GM23338 (cell line): ENCODE measurements around the gene MUS81. TPM values are rescaled to one million over a fixed set of nuclear protein-coding genes. Genes with fewer than 3 reads are reported as not detected.

Source experiments
- ATAC-seq: fragments of 200-7000 bp; cut with Tn5 transposase; 3 replicates; pipeline ENCODE4 v1.9.1; 2020
- DNase-seq: peaks from one replicate; pipeline ENCODE4 v3.0.0-alpha.2; 2015; ENCODE audit warnings: low spot score
- H2AFZ ChIP-seq: fragments of 200-600 bp; sonication (generic); 2 replicates; pipeline ENCODE4 v1.8.0; 2016; ENCODE audit warnings: antibody characterized with exemption, mild to moderate bottlenecking, moderate library complexity
- H3F3A ChIP-seq: fragments of 200-600 bp; sonication (generic); replicated peaks from 2 replicates; pipeline ENCODE4 v1.8.0; 2017; ENCODE audit warnings: antibody characterized with exemption, mixed run types, low read depth
- H3K27ac ChIP-seq: fragments of 200-600 bp; sonication (generic); 2 replicates; pipeline ENCODE4 v1.6.1; 2016; ENCODE audit warnings: low read depth
- H3K27me3 ChIP-seq: fragments of 200-600 bp; sonication (generic); 2 replicates; pipeline ENCODE4 v1.8.0; 2016; ENCODE audit warnings: mild to moderate bottlenecking, mixed run types, moderate library complexity; ENCODE audit not compliant: insufficient read depth
- H3K36me3 ChIP-seq: fragments of 200-600 bp; sonication (generic); 2 replicates; pipeline ENCODE4 v1.8.0; 2016; ENCODE audit warnings: mild to moderate bottlenecking; ENCODE audit not compliant: insufficient read depth
- H3K4me1 ChIP-seq: fragments of 200-600 bp; sonication (generic); 2 replicates; pipeline ENCODE4 v1.8.0; 2016; ENCODE audit warnings: mild to moderate bottlenecking, moderate library complexity; ENCODE audit not compliant: insufficient read depth
- H3K4me2 ChIP-seq: fragments of 200-600 bp; sonication (generic); 2 replicates; pipeline ENCODE4 v1.7.1; 2017; ENCODE audit warnings: mixed run types
- H3K4me3 ChIP-seq: fragments of 200-600 bp; sonication (generic); 2 replicates; pipeline ENCODE4 v1.6.1; 2016; ENCODE audit warnings: mixed run types
- H3K79me2 ChIP-seq: fragments of 200-600 bp; sonication (generic); replicated peaks from 2 replicates; pipeline ENCODE4 v1.8.0; 2017; ENCODE audit warnings: mild to moderate bottlenecking; ENCODE audit not compliant: insufficient read depth
- H3K9me2 ChIP-seq: fragments of 200-600 bp; sonication (generic); 2 replicates; pipeline ENCODE4 v1.8.0; 2017; ENCODE audit not compliant: insufficient read depth
- H4K20me1 ChIP-seq: fragments of 200-600 bp; sonication (generic); replicated peaks from 2 replicates; pipeline ENCODE4 v1.8.0; 2017; ENCODE audit warnings: mild to moderate bottlenecking; ENCODE audit not compliant: insufficient read depth
- H3K27ac Mint-ChIP-seq: 2 replicates; pipeline ENCODE4 v1.8.0; 2020; ENCODE audit warnings: inconsistent platforms, mild to moderate bottlenecking, moderate library complexity, mixed read lengths
- H3K27me3 Mint-ChIP-seq: 3 replicates; pipeline ENCODE4 v1.8.0; 2022; ENCODE audit warnings: low read depth, mild to moderate bottlenecking, moderate library complexity, mixed read lengths, inconsistent platforms; ENCODE audit not compliant: insufficient read depth, poor library complexity
- H3K36me3 Mint-ChIP-seq: 3 replicates; pipeline ENCODE4 v1.8.0; 2021; ENCODE audit warnings: low read depth, mild to moderate bottlenecking, inconsistent platforms, moderate library complexity, mixed read lengths
- H3K4me1 Mint-ChIP-seq: 3 replicates; pipeline ENCODE4 v1.8.0; 2020; ENCODE audit warnings: mild to moderate bottlenecking, inconsistent platforms, mixed read lengths
- H3K4me3 Mint-ChIP-seq: 3 replicates; pipeline ENCODE4 v1.8.0; 2021; ENCODE audit warnings: moderate library complexity, mild to moderate bottlenecking, inconsistent platforms, mixed read lengths
- H3K9me3 Mint-ChIP-seq: 3 replicates; pipeline ENCODE4 v1.8.0; 2020; ENCODE audit warnings: moderate library complexity, mild to moderate bottlenecking, inconsistent platforms, mixed read lengths
- CREB1 ChIP-seq: fragments of 250-450 bp; sonication (Bioruptor Pico); IDR thresholded peaks from 2 replicates; pipeline ENCODE4 v1.5.0; 2020; ENCODE audit warnings: low read depth, mild to moderate bottlenecking, moderate library complexity
- CTCF ChIP-seq, 2 experiments: fragments of 200-600 bp in 1 of 2; sonication (generic) in 1 of 2; conservative IDR thresholded peaks; 2 replicates each; pipeline versions ENCODE4 v1.5.1 to v1.6.1; 2016 to 2017; ENCODE audit warnings: antibody characterized with exemption in 2 of 2, low read depth in 2 of 2, mild to moderate bottlenecking in 2 of 2, moderate library complexity in 1 of 2
- EZH2phosphoT487 ChIP-seq: fragments of 200-600 bp; sonication (generic); IDR thresholded peaks from one replicate; pipeline ENCODE4 v1.8.1; 2018; ENCODE audit warnings: antibody characterized with exemption; ENCODE audit not compliant: unreplicated experiment
- NANOG ChIP-seq: IDR thresholded peaks from 2 replicates; pipeline ENCODE4 v1.6.1; 2016; ENCODE audit warnings: antibody characterized with exemption, borderline replicate concordance
- STAT1 ChIP-seq: IDR thresholded peaks from one replicate; pipeline ENCODE4 v1.6.1; 2016; ENCODE audit warnings: antibody characterized with exemption; ENCODE audit not compliant: unreplicated experiment
- ZNF114 ChIP-seq: fragments of 250-450 bp; sonication (Bioruptor Pico); IDR thresholded peaks from 2 replicates; pipeline ENCODE4 v1.5.0; 2020; ENCODE audit warnings: mild to moderate bottlenecking, moderate library complexity
- ZNF462 ChIP-seq: fragments of 250-450 bp; sonication (Bioruptor Pico); IDR thresholded peaks from 2 replicates; pipeline ENCODE4 v1.5.0; 2020; ENCODE audit warnings: mild to moderate bottlenecking, moderate library complexity
- polyA plus RNA-seq: library from polyadenylated mRNA; unstranded; fragments of >200 nt; fragmentation: Nextera tagmentation; extraction: Ambion mirVana; gene quantifications from 2 replicates; pipeline ENCODE4 v1.2.1, GENCODE V29; 2016
- total RNA-seq: library from RNA; depleted of rRNA; stranded (reverse); fragments of >200 nt; shearing (Covaris generic); gene quantifications from 2 replicates; pipeline ENCODE4 v1.2.3, GENCODE V29; 2014

The MUS81 gene
- total and polyA plus RNA-seq, 2 experiments from 2014 or later: 38.5 to 48.6 TPM

- Mint-ChIP-seq H3K9me3 (no peaks in the 10 kb centered on the region), H3K36me3 (no peaks in the 10 kb centered on the region), H3K27ac (no peak overlapping the region), H3K27me3 (peaks cover 28% of the 10 kb centered on the region), H3K4me1 (peaks cover 5% of the 10 kb centered on the region), H3K4me3 (no peak overlapping the region; the same call in 2 of the 3 replicates)
- no peak for ATAC-seq
- no peaks in the 10 kb centered on the region for H3K79me2 ChIP-seq
- no peak overlapping the region for H3K27ac ChIP-seq
- no peak overlapping the region for H3K4me2 ChIP-seq
- H2AFZ ChIP-seq: no peak overlapping the region
- no peaks in the 10 kb centered on the region for H3K36me3 ChIP-seq
- H3K9me2 ChIP-seq: no peaks in the 10 kb centered on the region
- no peaks in the 10 kb centered on the region; the same call in 1 of the 2 replicates for H3K4me1 ChIP-seq
- no peaks in the 10 kb centered on the region for H4K20me1 ChIP-seq
- peaks cover 43% of the 10 kb centered on the region for H3K27me3 ChIP-seq
- H3F3A ChIP-seq: no peaks in the 10 kb centered on the region
- DNase-seq: no peak
- no peak overlapping the region for H3K4me3 ChIP-seq
- TF ChIP-seq ZNF114 (CRISPR knock-in tag) (no peak), EZH2phosphoT487 (no peak), CREB1 (CRISPR knock-in tag) (no peak), STAT1 (no peak), NANOG (no peak), CTCF (conservative IDR thresholded peaks at IDR 0.05; ENCODE audit: low read depth in 2 of 2) (no peak), ZNF462 (CRISPR knock-in tag) (no peak)
Observed at GRCh38 chr11:65906602-65907001, 46.4 kb downstream of the MUS81 start.
